Gastroesophageal sphincter (tissue), 4 donors: ENCODE data around the gene ARHGAP6. TPM values are rescaled to one million over a fixed set of nuclear protein-coding genes. Genes with fewer than 3 reads are reported as not detected.

Experiments
- ATAC-seq: fragments of 150-250 bp; one replicate; pipeline ENCODE4 v1.9.1; 2016; ENCODE audit warnings: mild to moderate bottlenecking, moderate library complexity
- H3K27ac ChIP-seq, 4 donors: fragments of 200-600 bp; sonication (generic) in 3 of 4; 1 replicate in 3 of 4; 2 replicates in 1 of 4; pipeline ENCODE4 v1.5.1; 2016 to 2019
- H3K27me3 ChIP-seq: fragments of 200-600 bp; sonication (generic); one replicate; pipeline ENCODE4 v1.5.1; 2019
- H3K36me3 ChIP-seq, 2 donors: fragments of 200-600 bp; sonication (generic); one replicate each; pipeline ENCODE4 v1.5.1; 2019; ENCODE audit warnings: control low read depth in 1 of 2
- H3K4me1 ChIP-seq, 3 donors: fragments of 200-600 bp; sonication (generic); 1 replicate in 2 of 3; 2 replicates in 1 of 3; pipeline ENCODE4 v1.5.1; 2016 to 2019; ENCODE audit warnings: control low read depth in 2 of 3
- H3K4me3 ChIP-seq, 2 donors: fragments of 200-600 bp; sonication (generic); one replicate each; pipeline ENCODE4 v1.5.1; 2019; ENCODE audit warnings: mild to moderate bottlenecking in 1 of 2, moderate library complexity in 1 of 2
- H3K9me3 ChIP-seq, 3 donors: fragments of 200-600 bp; sonication (generic); one replicate each; pipeline ENCODE4 v1.5.1; 2017 to 2019; ENCODE audit warnings: control low read depth in 2 of 3
- CTCF ChIP-seq, 4 experiments: fragments of 200-600 bp in 2 of 4; fragments of 450-650 bp in 2 of 4; sonication (generic) in 1 of 4; IDR thresholded peaks; one replicate each; pipeline ENCODE4 v1.5.1; 2017 to 2019; ENCODE audit warnings: antibody characterized with exemption in 4 of 4, mild to moderate bottlenecking in 2 of 4, moderate library complexity in 2 of 4
- EP300 ChIP-seq: sonication (generic); formaldehyde crosslinking; IDR thresholded peaks from one replicate; pipeline ENCODE4 v1.6.1; 2017; ENCODE audit warnings: antibody characterized with exemption, mild to moderate bottlenecking
- POLR2A ChIP-seq, 2 donors: fragments of 450-650 bp; IDR thresholded peaks; one replicate each; pipeline ENCODE4 v1.6.1; 2017; ENCODE audit warnings: antibody characterized with exemption in 2 of 2, mild to moderate bottlenecking in 2 of 2, moderate library complexity in 1 of 2
- POLR2AphosphoS5 ChIP-seq: sonication (generic); formaldehyde crosslinking; IDR thresholded peaks from one replicate; pipeline ENCODE4 v1.6.1; 2017; ENCODE audit warnings: antibody characterized with exemption
- WGBS, 2 donors: methylation state at CpG; one replicate each; pipeline ENCODE4 v1.1.5; 2018; ENCODE audit warnings: low coverage in 1 of 2; 5-methylcytosine and 5-hydroxymethylcytosine counted together
- total RNA-seq, 4 donors: library from RNA; depleted of rRNA; stranded (reverse); fragments of >200 nt; gene quantifications; one replicate each; pipeline ENCODE4 v1.1.0, GENCODE V29; 2016

The ARHGAP6 gene
- total RNA-seq, 4 donors from 2014 or later = 25.2 to 35.1 (median 31.8) TPM

GRCh38 chrX:11259437-11259836 is 406.3 kb downstream of the ARHGAP6 start:
- Histone ChIP-seq H3K4me3 (no peak overlapping the region), H3K27ac (no peak overlapping the region), H3K36me3 (no peaks in the 10 kb centered on the region), H3K9me3 (no peaks in the 10 kb centered on the region), H3K4me1 (no peaks in the 10 kb centered on the region), H3K27me3 (no peaks in the 10 kb centered on the region)
- no peak for TF ChIP-seq CTCF (IDR thresholded peaks at IDR 0.05)
- TF ChIP-seq POLR2AphosphoS5 = no peak
- no peak for TF ChIP-seq POLR2A (IDR thresholded peaks at IDR 0.05)
- no peak for ATAC-seq
- WGBS, 2 donors = 9 to 33% methylated on average over 1 of the region's 1 CpG

DNA sequence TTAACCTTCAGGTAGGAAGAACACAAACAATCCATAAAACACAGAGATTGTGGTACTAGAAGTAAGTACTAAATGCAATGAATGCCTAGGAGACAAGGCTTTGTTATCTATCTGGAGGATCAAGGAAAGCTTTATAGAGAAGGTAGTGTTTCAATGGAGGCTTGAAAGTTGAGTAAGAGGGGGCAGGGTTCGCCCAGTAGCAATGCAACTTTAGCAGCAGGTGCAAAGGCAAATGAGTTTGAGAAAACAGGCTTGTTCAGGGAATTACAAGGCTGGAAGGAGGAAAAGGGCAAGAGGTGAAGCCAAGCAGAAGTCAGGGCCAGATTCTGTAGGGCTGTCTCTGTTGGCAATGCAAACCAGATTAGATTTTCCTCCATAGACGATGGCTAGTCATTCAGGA is 408.0 kb downstream of the ARHGAP6 start:
- Histone ChIP-seq H3K9me3 (no peaks in the 10 kb centered on the region), H3K36me3 (peaks cover 0 to 4% of the 10 kb centered on the region in 2 donors), H3K4me3 (no peak overlapping the region), H3K27ac (no peak overlapping the region), H3K4me1 (no peaks in the 10 kb centered on the region), H3K27me3 (no peaks in the 10 kb centered on the region)
- TF ChIP-seq EP300 (no peak), POLR2A (IDR thresholded peaks at IDR 0.05) (no peak), CTCF (IDR thresholded peaks at IDR 0.05) (no peak)
- 79% methylated on average over 2 of the region's 2 CpGs; no CpG with 5 or more reads in 1 of the 2 donors for WGBS, 2 donors
- ATAC-seq = no peak

GRCh38 chrX:11257290-11257689 is 408.4 kb downstream of the ARHGAP6 start:
- H3K36me3 ChIP-seq = peaks cover 0 to 8% of the 10 kb centered on the region in 2 donors
- H3K4me3 ChIP-seq = no peak overlapping the region
- WGBS, 2 donors = 76 to 100% methylated on average over 2 of the region's 2 CpGs
- no peaks in the 10 kb centered on the region for H3K4me1 ChIP-seq
- no peak overlapping the region for H3K27ac ChIP-seq
- no peaks in the 10 kb centered on the region for H3K9me3 ChIP-seq
- no peaks in the 10 kb centered on the region for H3K27me3 ChIP-seq
- TF ChIP-seq CTCF (IDR thresholded peaks at IDR 0.05) (no peak), POLR2A (IDR thresholded peaks at IDR 0.05) (no peak), POLR2AphosphoS5 (no peak), EP300 (no peak)
- ATAC-seq = no peak

- Histone ChIP-seq H3K36me3 (peaks cover 0 to 8% of the 10 kb centered on the region in 2 donors), H3K9me3 (no peaks in the 10 kb centered on the region), H3K4me1 (no peaks in the 10 kb centered on the region), H3K27me3 (no peaks in the 10 kb centered on the region), H3K4me3 (no peak overlapping the region), H3K27ac (no peak overlapping the region)
- TF ChIP-seq EP300 (no peak), POLR2A (IDR thresholded peaks at IDR 0.05) (no peak), POLR2AphosphoS5 (no peak), CTCF (IDR thresholded peaks at IDR 0.05) (no peak)
- WGBS, 2 donors = 81 to 100% methylated on average over 1 to 5 of the region's 5 CpGs
- no peak for ATAC-seq
Observed at GRCh38 chrX:11254417-11255109, 411.2 kb downstream of the ARHGAP6 start.

DNA sequence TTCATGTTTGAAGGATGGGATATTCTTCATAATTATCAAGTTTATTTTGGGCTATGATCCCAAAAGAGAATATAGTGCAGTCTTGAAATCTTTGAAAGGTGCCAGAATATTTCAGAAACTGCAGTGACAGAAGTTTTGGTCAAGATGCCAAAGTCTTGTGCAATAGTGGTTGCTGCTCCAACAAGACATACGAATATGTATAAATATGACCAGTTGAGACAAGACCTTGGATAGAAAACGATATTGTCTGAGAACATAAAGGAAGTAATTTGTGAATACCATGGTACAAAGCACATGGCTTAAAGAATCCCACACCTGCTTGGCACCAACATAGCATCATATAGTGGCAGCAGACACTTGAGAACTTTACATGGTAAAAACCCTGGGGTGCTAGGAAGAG is 421.1 kb downstream of the ARHGAP6 start:
- WGBS, 2 donors = 16 to 17% methylated on average over 2 of the region's 2 CpGs
- peak; percentile 42 for ATAC-seq

More for the DNA sequence above, 421.1 kb downstream of the ARHGAP6 start:
- Histone ChIP-seq H3K27me3 (no peaks in the 10 kb centered on the region), H3K36me3 (no peaks in the 10 kb centered on the region), H3K27ac (no peak overlapping the region), H3K9me3 (no peaks in the 10 kb centered on the region), H3K4me1 (peaks cover 0 to 18% (median 3%) of the 10 kb centered on the region in 3 donors), H3K4me3 (no peak overlapping the region)
- TF ChIP-seq POLR2A (IDR thresholded peaks at IDR 0.05) (no peak), CTCF (IDR thresholded peaks at IDR 0.05) (no peak), EP300 (no peak), POLR2AphosphoS5 (no peak)
